HL-60 (cell line): ENCODE data around the gene JARID2.

Experiments used
- DNase-seq, 2 experiments: peaks; one replicate each; pipeline ENCODE4 v3.0.0-alpha.2; 2010 to 2020; ENCODE audit warnings: low read depth in 1 of 2, low spot score in 1 of 2
- H3K27ac ChIP-seq: fragments of 250-450 bp; sonication (Bioruptor Pico); replicated peaks from 2 replicates; pipeline ENCODE4 v1.5.1; 2020; ENCODE audit warnings: mild to moderate bottlenecking, moderate library complexity
- H3K27me3 ChIP-seq: fragments of 250-450 bp; sonication (Bioruptor Pico); 2 replicates; pipeline ENCODE4 v1.5.1; 2021; ENCODE audit warnings: mild to moderate bottlenecking, moderate library complexity; ENCODE audit not compliant: insufficient read depth, poor library complexity, severe bottlenecking
- H3K4me3 ChIP-seq: replicated peaks from 2 replicates; pipeline ENCODE4 v1.5.1; 2011; ENCODE audit warnings: mild to moderate bottlenecking, control low read depth, low read length; ENCODE audit not compliant: insufficient read depth
- GABPA ChIP-seq: IDR thresholded peaks from 2 replicates; pipeline ENCODE4 v1.6.1; 2012; ENCODE audit warnings: low read depth
- POLR2AphosphoS5 ChIP-seq: IDR thresholded peaks from 2 replicates; pipeline ENCODE4 v1.6.1; 2012; ENCODE audit warnings: low read depth
- SPI1 ChIP-seq: IDR thresholded peaks from 2 replicates; pipeline ENCODE4 v1.6.1; 2012; ENCODE audit warnings: low read depth, mild to moderate bottlenecking, borderline replicate concordance
- TF ChIP-seq, protein P1 (sequence below): IDR thresholded peaks from 2 replicates; pipeline ENCODE4 v1.6.1; 2012; ENCODE audit warnings: low read depth; ENCODE audit not compliant: insufficient replicate concordance
- TF ChIP-seq, protein P2 (sequence below): IDR thresholded peaks from one replicate; pipeline ENCODE4 v1.5.1; 2011; ENCODE audit warnings: low read length, control low read depth, inconsistent platforms; ENCODE audit not compliant: insufficient read depth

JARID2 gene

GRCh38 chr6:15310680-15311079 lies 64.8 kb downstream of the JARID2 start:
- Histone ChIP-seq H3K27ac (no peak overlapping the region), H3K27me3 (no peaks in the 10 kb centered on the region), H3K4me3 (no peak overlapping the region)
- no peak for DNase-seq
- TF ChIP-seq, protein P1, sequence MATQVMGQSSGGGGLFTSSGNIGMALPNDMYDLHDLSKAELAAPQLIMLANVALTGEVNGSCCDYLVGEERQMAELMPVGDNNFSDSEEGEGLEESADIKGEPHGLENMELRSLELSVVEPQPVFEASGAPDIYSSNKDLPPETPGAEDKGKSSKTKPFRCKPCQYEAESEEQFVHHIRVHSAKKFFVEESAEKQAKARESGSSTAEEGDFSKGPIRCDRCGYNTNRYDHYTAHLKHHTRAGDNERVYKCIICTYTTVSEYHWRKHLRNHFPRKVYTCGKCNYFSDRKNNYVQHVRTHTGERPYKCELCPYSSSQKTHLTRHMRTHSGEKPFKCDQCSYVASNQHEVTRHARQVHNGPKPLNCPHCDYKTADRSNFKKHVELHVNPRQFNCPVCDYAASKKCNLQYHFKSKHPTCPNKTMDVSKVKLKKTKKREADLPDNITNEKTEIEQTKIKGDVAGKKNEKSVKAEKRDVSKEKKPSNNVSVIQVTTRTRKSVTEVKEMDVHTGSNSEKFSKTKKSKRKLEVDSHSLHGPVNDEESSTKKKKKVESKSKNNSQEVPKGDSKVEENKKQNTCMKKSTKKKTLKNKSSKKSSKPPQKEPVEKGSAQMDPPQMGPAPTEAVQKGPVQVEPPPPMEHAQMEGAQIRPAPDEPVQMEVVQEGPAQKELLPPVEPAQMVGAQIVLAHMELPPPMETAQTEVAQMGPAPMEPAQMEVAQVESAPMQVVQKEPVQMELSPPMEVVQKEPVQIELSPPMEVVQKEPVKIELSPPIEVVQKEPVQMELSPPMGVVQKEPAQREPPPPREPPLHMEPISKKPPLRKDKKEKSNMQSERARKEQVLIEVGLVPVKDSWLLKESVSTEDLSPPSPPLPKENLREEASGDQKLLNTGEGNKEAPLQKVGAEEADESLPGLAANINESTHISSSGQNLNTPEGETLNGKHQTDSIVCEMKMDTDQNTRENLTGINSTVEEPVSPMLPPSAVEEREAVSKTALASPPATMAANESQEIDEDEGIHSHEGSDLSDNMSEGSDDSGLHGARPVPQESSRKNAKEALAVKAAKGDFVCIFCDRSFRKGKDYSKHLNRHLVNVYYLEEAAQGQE: no peak
- TF ChIP-seq, protein P2, sequence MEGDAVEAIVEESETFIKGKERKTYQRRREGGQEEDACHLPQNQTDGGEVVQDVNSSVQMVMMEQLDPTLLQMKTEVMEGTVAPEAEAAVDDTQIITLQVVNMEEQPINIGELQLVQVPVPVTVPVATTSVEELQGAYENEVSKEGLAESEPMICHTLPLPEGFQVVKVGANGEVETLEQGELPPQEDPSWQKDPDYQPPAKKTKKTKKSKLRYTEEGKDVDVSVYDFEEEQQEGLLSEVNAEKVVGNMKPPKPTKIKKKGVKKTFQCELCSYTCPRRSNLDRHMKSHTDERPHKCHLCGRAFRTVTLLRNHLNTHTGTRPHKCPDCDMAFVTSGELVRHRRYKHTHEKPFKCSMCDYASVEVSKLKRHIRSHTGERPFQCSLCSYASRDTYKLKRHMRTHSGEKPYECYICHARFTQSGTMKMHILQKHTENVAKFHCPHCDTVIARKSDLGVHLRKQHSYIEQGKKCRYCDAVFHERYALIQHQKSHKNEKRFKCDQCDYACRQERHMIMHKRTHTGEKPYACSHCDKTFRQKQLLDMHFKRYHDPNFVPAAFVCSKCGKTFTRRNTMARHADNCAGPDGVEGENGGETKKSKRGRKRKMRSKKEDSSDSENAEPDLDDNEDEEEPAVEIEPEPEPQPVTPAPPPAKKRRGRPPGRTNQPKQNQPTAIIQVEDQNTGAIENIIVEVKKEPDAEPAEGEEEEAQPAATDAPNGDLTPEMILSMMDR: no peak
- TF ChIP-seq POLR2AphosphoS5 (no peak), SPI1 (no peak), GABPA (no peak)

- DNase-seq: no peak
- Histone ChIP-seq H3K27me3 (no peaks in the 10 kb centered on the region), H3K4me3 (no peak overlapping the region), H3K27ac (0 out of 2 replicates have a peak overlapping the region, but pooled peaks have one; percentile 13)
- TF ChIP-seq POLR2AphosphoS5 (no peak), GABPA (no peak), SPI1 (no peak)
- TF ChIP-seq, protein P2: no peak
- TF ChIP-seq, protein P1: no peak
Observed at GRCh38 chr6:15312500-15312899, 66.6 kb downstream of the JARID2 start.

DNA sequence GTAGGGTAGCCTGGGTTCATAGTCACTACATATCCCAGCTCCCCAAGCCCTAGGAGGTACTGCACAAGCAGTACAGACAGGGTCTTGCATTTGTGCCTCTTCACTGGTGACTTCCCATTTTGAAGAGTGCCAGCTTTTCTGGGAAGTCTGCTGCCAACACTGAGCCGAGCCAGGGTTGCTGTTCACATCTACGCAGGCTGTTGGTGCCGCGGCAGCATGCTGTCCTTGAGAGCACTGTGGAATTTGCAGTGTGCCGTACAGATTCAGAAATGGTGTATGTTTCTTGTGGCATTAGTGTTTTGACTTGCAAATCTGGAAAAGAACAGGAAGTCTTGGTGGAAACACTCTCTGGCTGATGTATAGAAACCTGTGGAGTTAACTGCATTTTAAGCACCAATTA lies 67.5 kb downstream of the JARID2 start:
- no peak overlapping the region for H3K27ac ChIP-seq
- H3K27me3 ChIP-seq: no peaks in the 10 kb centered on the region
- no peak overlapping the region for H3K4me3 ChIP-seq
- DNase-seq: peak in 1 of 2 experiments; percentile 49
- TF ChIP-seq, protein P2: no peak
- TF ChIP-seq, protein P1: no peak
- TF ChIP-seq POLR2AphosphoS5: no peak
- peak; percentile 76 for TF ChIP-seq SPI1
- TF ChIP-seq GABPA: no peak
